Bladder microvascular endothelial cell (primary cell): ENCODE measurements around the gene HYAL2. TPM values are rescaled to one million over a fixed set of nuclear protein-coding genes. Genes with fewer than 3 reads are reported as not detected.

Source experiments
- total RNA-seq: library from RNA; depleted of rRNA; stranded (reverse); fragments of >200 nt; gene quantifications from 2 replicates; pipeline ENCODE4 v1.2.3, GENCODE V29; 2014

The HYAL2 gene
- total RNA-seq: 320 and 845 TPM in 2 replicates

GRCh38 chr3:50322386-50323091 is at the start of gene HYAL2:
Gene HYAL2, minus strand, starts transcription at chr3:50322745. Its CDS starts 2,256 bp downstream, at chr3:50320489.

GRCh38 chr3:50358911-50359759 is 36.6 kb upstream of the HYAL2 start, which contains the start of gene TMEM115:
Gene TMEM115, minus strand, starts transcription at chr3:50359521. Its CDS starts 458 bp downstream, at chr3:50359063.

GRCh38 chr3:50350527-50351322 is 28.2 kb upstream of the HYAL2 start, which contains the start of the genes CYB561D2 and NPRL2:
Gene CYB561D2, plus strand, starts transcription at chr3:50350862. Its CDS starts 572 bp downstream, at chr3:50351434.
Gene NPRL2, minus strand, starts transcription at chr3:50350775. Its CDS starts 123 bp downstream, at chr3:50350652.

GRCh38 chr3:50345586-50346234 is 23.2 kb upstream of the HYAL2 start, which contains the start of gene ZMYND10:
Gene ZMYND10, minus strand, starts transcription at chr3:50345732. Its CDS starts 153 bp downstream, at chr3:50345579.

GRCh38 chr3:50340448-50341329 is 18.1 kb upstream of the HYAL2 start, which contains the start of gene RASSF1:
Gene RASSF1, minus strand, starts transcription at chr3:50340836. Its CDS starts 31 bp downstream, at chr3:50340805.

GRCh38 chr3:50327943-50328691 is 5.6 kb upstream of the HYAL2 start, which contains the start of gene TUSC2:
Gene TUSC2, minus strand, starts transcription at chr3:50328223. Its CDS starts 124 bp downstream, at chr3:50328099.

GRCh38 chr3:50303013-50303815 is 19.3 kb downstream of the HYAL2 start, which contains the start of gene HYAL1:
Gene HYAL1, minus strand, starts transcription at chr3:50303574. Its CDS starts 618 bp downstream, at chr3:50302956.

GRCh38 chr3:50298836-50299637 is 23.5 kb downstream of the HYAL2 start, which contains the start of the genes HYAL3 and NAA80:
Gene HYAL3, minus strand, starts transcription at chr3:50299405. Its CDS starts 3,803 bp downstream, at chr3:50295602.
Gene NAA80, minus strand, starts transcription at chr3:50299405. Its CDS starts 1,942 bp downstream, at chr3:50297463.

GRCh38 chr3:50292159-50293078 is 30.1 kb downstream of the HYAL2 start, which contains the start of gene IFRD2:
Gene IFRD2, minus strand, starts transcription at chr3:50292429. Its CDS starts 155 bp downstream, at chr3:50292274.

GRCh38 chr3:50278880-50279224 is 43.7 kb downstream of the HYAL2 start, which contains the start of gene LSMEM2:
Gene LSMEM2, plus strand, starts transcription at chr3:50279087. Its CDS starts 27 bp downstream, at chr3:50279114.

GRCh38 chr3:50268703-50269451 is 53.7 kb downstream of the HYAL2 start, which contains the start of gene SEMA3B:
Gene SEMA3B, plus strand, starts transcription at chr3:50269147. Its CDS starts 94 bp downstream, at chr3:50269241.

